GM23338 (cell line): ENCODE results near the gene ZNF148.

Source experiments
- CTCF ChIP-seq, 2 experiments: fragments of 200-600 bp in 1 of 2; sonication (generic) in 1 of 2; conservative IDR thresholded peaks; 2 replicates each; pipeline versions ENCODE4 v1.5.1 to v1.6.1; 2016 to 2017; ENCODE audit warnings: antibody characterized with exemption in 2 of 2, low read depth in 2 of 2, mild to moderate bottlenecking in 2 of 2, moderate library complexity in 1 of 2
- EZH2 ChIP-seq: fragments of 200-600 bp; sonication (generic); IDR thresholded peaks from one replicate; pipeline ENCODE4 v1.8.0; 2017; ENCODE audit warnings: antibody characterized with exemption, mild to moderate bottlenecking, low read depth; ENCODE audit not compliant: unreplicated experiment
- NANOG ChIP-seq: IDR thresholded peaks from 2 replicates; pipeline ENCODE4 v1.6.1; 2016; ENCODE audit warnings: antibody characterized with exemption, borderline replicate concordance
- POLR2AphosphoS5 ChIP-seq: IDR thresholded peaks from 2 replicates; pipeline ENCODE4 v1.6.1; 2016; ENCODE audit warnings: antibody characterized with exemption, low read depth
- REST ChIP-seq: IDR thresholded peaks from one replicate; pipeline ENCODE4 v1.6.1; 2018; ENCODE audit warnings: antibody characterized with exemption; ENCODE audit not compliant: unreplicated experiment
- ZNF331 ChIP-seq: fragments of 250-450 bp; sonication (Bioruptor Pico); IDR thresholded peaks from 2 replicates; pipeline ENCODE4 v1.5.0; 2020; ENCODE audit warnings: low read depth, mild to moderate bottlenecking, moderate library complexity

- TF ChIP-seq CTCF (conservative IDR thresholded peaks at IDR 0.05; ENCODE audit: low read depth in 2 of 2) (no peak), EZH2 (no peak), POLR2AphosphoS5 (no peak), REST (no peak), NANOG (no peak), ZNF331 (CRISPR knock-in tag) (no peak)
Observed at GRCh38 chr3:125406070-125406469, 30.9 kb upstream of the ZNF148 start.
